ENCODE measurements around the gene SDS. TPM values are rescaled to one million over a fixed set of nuclear protein-coding genes. Genes with fewer than 3 reads are reported as not detected.
A peak's percentile ranks its signal among the peaks of the same experiment; 100 is the strongest.

The SDS gene
- total and polyA plus RNA-seq, 2 of the 13 experiments (the other 11 are each of a cell fraction or from before 2014, with no cell fraction given): not detected

DNA sequence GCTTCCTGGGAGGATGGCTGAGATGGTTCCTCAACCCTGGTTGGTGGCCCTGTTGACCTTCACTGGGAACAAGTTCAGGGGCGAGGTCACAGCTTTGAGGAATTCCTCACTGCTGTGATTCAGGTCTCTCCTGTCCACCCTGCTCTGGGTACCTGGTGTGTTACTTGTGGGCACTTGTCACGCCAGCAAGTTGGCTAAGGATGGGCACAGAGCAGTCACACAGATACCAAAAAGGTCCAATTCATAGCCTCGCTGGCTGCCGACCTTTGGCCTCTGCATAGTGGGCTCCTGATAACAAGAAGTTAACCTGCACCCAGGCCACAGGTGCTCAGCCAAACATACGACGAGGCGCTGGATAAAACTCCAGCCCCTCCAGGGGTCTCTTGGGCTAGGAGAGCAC, 11.2 kb downstream of the SDS start:
- BruUV-seq (replicated peaks): no TSS peak
- ChIA-PET CTCF (ENCODE audit: low intra/inter-chr PET ratio, low total read pairs) (no interaction called here), POLR2A (no interaction called here)
- Histone ChIP-seq H3K9me3 (ENCODE audit: low read length) (no peaks in the 10 kb centered on the region), H3K9ac (ENCODE audit: insufficient read depth, low read depth, low read length) (no peak overlapping the region), H3K4me2 (ENCODE audit: low read depth, low read length) (no peak overlapping the region), H3K27ac (ENCODE audit: extremely low read length, insufficient read depth, low read length) (no peak overlapping the region), H2AFZ (ENCODE audit: low read length) (no peak overlapping the region), H3K27me3 (ENCODE audit: control insufficient read depth in 1 of 2, insufficient read depth in 2 of 2, low read length in 2 of 2) (peaks cover under 1 to 3% of the 10 kb centered on the region in 2 experiments; a peak in 1 of 5 replicates), H4K20me1 (ENCODE audit: insufficient read depth, low read length) (no peaks in the 10 kb centered on the region; the same call in 1 of the 2 replicates), H3K36me3 (replicated peaks in 1 of 2; ENCODE audit: control insufficient read depth in 1 of 2, insufficient read depth in 2 of 2, low read length in 2 of 2) (0 out of 5 replicates have a peak, but pooled peaks cover 0 to 1% of the 10 kb centered on the region in 2 experiments), H3K4me3 (replicated peaks in 1 of 3; ENCODE audit: insufficient read depth in 1 of 3, low read depth in 2 of 3, low read length in 3 of 3) (no peak overlapping the region), H3K4me1 (ENCODE audit: insufficient read depth, low read length) (0 out of 2 replicates have a peak, but pooled peaks cover 9% of the 10 kb centered on the region), H3K79me2 (ENCODE audit: insufficient read depth, low read length) (no peaks in the 10 kb centered on the region)
- DNase-seq (ENCODE audit: low spot score): no peak
- TF ChIP-seq WIZ (CRISPR knock-in tag; IDR thresholded peaks at IDR 0.05) (no peak), ZSCAN22 (CRISPR knock-in tag; IDR thresholded peaks at IDR 0.05) (no peak), ZNF558 (CRISPR knock-in tag; IDR thresholded peaks at IDR 0.05; ENCODE audit: borderline replicate concordance) (0 out of 2 replicates have a peak, but pooled peaks have one; percentile 28)
- no peak for FAIRE-seq
- 66% methylated on average over 2 of the region's 7 CpGs for WGBS (ENCODE audit: low lambda C conversion rate)
- intact Hi-C loops (cut with micrococcal nuclease; ENCODE audit: unreplicated experiment): no loop called here
- in situ Hi-C loops (cut with HindIII; ENCODE audit: extremely low pct_ligation_motif_present, low pct_unique_long_range_greater_than_20kb): no loop called here
- ATAC-seq: no peak; the same call in 2 of the 3 replicates

DNA sequence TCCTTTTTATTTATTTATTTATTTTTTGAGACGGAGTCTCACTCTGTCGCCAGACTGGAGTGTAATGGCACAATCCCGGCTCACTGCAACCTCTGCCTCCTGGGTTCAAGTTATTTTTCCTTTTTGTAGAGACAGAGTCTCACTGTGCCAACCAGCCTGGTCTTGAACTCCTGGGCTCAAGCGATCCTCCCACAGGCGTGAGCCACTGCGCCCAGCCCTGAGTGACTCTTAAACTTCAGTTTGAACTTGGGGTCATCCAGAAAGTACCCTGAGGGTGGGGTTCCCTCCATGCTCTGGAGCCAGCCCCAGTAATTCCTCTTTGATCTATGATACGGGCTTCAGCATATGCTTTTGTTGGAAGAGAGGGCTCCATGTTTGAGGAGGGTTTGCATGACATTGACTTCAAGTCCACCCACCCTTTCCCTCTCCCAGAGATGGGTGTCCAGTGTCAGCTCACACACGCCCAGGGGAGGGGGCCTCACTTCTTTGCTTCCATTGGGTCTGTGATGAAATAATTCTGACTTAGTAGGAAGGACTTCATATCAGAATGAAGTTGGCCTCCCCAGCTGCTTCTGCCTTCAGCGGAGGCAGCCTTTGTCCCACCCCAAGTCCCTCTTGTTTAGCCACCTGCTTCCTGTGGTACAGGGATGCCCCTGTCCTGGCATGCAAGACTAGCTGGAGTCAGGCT, 11.9 kb downstream of the SDS start:
- TF ChIP-seq ZNF776 (CRISPR knock-in tag; IDR thresholded peaks at IDR 0.05) (no peak), HNF4G (IDR thresholded peaks at IDR 0.05; ENCODE audit: borderline replicate concordance, low read depth, low read length) (no peak), HNF4G (CRISPR knock-in tag; IDR thresholded peaks at IDR 0.05; ENCODE audit: borderline replicate concordance, low read depth) (no peak)
- TF ChIP-seq, protein P1, sequence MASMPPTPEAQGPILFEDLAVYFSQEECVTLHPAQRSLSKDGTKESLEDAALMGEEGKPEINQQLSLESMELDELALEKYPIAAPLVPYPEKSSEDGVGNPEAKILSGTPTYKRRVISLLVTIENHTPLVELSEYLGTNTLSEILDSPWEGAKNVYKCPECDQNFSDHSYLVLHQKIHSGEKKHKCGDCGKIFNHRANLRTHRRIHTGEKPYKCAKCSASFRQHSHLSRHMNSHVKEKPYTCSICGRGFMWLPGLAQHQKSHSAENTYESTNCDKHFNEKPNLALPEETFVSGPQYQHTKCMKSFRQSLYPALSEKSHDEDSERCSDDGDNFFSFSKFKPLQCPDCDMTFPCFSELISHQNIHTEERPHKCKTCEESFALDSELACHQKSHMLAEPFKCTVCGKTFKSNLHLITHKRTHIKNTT (CRISPR knock-in tag; IDR thresholded peaks at IDR 0.05): no peak
- TF ChIP-seq, protein P2, sequence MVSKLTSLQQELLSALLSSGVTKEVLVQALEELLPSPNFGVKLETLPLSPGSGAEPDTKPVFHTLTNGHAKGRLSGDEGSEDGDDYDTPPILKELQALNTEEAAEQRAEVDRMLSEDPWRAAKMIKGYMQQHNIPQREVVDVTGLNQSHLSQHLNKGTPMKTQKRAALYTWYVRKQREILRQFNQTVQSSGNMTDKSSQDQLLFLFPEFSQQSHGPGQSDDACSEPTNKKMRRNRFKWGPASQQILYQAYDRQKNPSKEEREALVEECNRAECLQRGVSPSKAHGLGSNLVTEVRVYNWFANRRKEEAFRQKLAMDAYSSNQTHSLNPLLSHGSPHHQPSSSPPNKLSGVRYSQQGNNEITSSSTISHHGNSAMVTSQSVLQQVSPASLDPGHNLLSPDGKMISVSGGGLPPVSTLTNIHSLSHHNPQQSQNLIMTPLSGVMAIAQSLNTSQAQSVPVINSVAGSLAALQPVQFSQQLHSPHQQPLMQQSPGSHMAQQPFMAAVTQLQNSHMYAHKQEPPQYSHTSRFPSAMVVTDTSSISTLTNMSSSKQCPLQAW (CRISPR knock-in tag; IDR thresholded peaks at IDR 0.05): no peak
- H2AFZ ChIP-seq (ENCODE audit: low read length): no peak overlapping the region
- FAIRE-seq (no peak), ATAC-seq (no peak), DNase-seq (ENCODE audit: low spot score) (no peak)
- intact Hi-C loops (cut with micrococcal nuclease; ENCODE audit: unreplicated experiment) (no loop called here), in situ Hi-C loops (cut with HindIII; ENCODE audit: extremely low pct_ligation_motif_present, low pct_unique_long_range_greater_than_20kb) (no loop called here)
- 0 out of 2 replicates have a peak, but pooled peaks cover 9% of the 10 kb centered on the region for H3K4me1 ChIP-seq (ENCODE audit: insufficient read depth, low read length)
- no peak overlapping the region for H3K4me3 ChIP-seq (replicated peaks in 1 of 3; ENCODE audit: insufficient read depth in 1 of 3, low read depth in 2 of 3, low read length in 3 of 3)
- ChIA-PET POLR2A (no interaction called here), CTCF (ENCODE audit: low intra/inter-chr PET ratio, low total read pairs) (no interaction called here)
- H3K27ac ChIP-seq (ENCODE audit: extremely low read length, insufficient read depth, low read length): no peak overlapping the region
- H3K79me2 ChIP-seq (ENCODE audit: insufficient read depth, low read length): no peaks in the 10 kb centered on the region
- H3K9ac ChIP-seq (ENCODE audit: insufficient read depth, low read depth, low read length): no peak overlapping the region
- no peak overlapping the region for H3K4me2 ChIP-seq (ENCODE audit: low read depth, low read length)
- H3K9me3 ChIP-seq (ENCODE audit: low read length): no peaks in the 10 kb centered on the region
- no TSS peak for BruUV-seq (replicated peaks)
- H3K36me3 ChIP-seq (replicated peaks in 1 of 2; ENCODE audit: control insufficient read depth in 1 of 2, insufficient read depth in 2 of 2, low read length in 2 of 2): 0 out of 5 replicates have a peak, but pooled peaks cover under 1 to 1% of the 10 kb centered on the region in 2 experiments
- 83% methylated on average over 9 of the region's 9 CpGs for WGBS (ENCODE audit: low lambda C conversion rate)
- no peaks in the 10 kb centered on the region; the same call in 1 of the 2 replicates for H4K20me1 ChIP-seq (ENCODE audit: insufficient read depth, low read length)
- H3K27me3 ChIP-seq (ENCODE audit: control insufficient read depth in 1 of 2, insufficient read depth in 2 of 2, low read length in 2 of 2): 0 out of 5 replicates have a peak, but pooled peaks cover 0 to under 1% of the 10 kb centered on the region in 2 experiments
